Left hindlimb (tissue), 1 donor: ENCODE results near the gene RIT1.

Source experiments
- DNase-seq: peaks from one replicate; pipeline ENCODE4 v3.0.0-alpha.2; 2018

Gene RIT1

DNA sequence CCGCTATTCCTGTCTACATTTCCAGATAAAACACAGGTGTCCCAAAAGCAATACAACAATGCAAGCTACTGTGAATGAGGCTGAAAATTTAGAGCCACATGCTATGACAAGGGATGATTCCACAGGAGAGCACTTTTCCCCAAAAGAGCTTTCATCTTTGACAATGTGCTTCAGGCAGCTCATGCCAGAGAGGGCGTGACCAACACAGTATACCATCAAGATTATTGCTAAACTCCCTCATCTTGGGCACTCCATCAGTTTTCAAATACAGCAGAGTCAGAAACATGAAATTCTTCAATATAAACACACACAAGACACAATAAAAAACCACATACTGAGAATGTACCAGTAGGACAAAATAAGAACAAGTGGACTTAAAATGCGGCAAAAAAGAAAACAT lies 60.8 kb downstream of the RIT1 start:
- no peak for DNase-seq

DNA sequence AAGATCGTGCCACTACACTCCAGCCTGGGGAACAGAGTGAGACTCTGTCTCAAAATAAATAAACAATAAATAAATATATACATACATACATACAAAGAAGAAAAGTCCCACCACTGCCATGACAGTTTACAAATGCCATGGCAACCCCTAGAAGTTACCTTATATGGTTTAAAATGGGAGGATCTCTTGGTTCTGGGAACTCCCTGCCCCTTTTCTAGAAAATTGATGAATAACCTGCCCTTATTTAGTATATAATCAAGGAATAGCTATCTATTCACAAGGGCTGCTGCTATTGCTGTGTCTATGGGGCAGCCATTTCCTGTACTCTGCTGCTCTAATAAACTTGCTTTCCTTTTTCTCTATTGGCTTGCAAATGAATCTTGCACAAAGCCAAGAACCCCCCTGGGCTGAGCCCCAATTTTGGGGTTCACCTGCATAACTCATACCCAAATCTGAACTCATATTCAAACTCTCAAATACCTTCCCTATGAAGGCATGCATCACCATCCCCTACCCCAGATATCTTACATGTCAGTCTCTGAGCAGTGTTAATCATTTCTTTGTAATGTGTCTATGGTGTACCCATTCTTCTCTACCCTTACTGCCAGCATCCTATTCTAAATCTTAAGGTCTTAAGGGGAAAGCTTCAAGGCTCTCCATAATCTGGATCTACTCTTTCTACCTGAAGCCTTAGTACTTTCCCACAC lies 63.2 kb downstream of the RIT1 start:
- no peak for DNase-seq
